A549 (cell line): Measurements from ENCODE around the gene RBCK1. TPM values are rescaled to one million over a fixed set of nuclear protein-coding genes. Genes with fewer than 3 reads are reported as not detected.

Experiments used
- ATAC-seq, 2 experiments: fragments of 200-7000 bp in 1 of 2; fragments of >200 bp in 1 of 2; cut with Nextera tagmentation in 1 of 2; cut with Tn5 transposase in 1 of 2; 3 replicates each; pipeline versions ENCODE4 v1.8.0 to v1.9.1; 2018 to 2020; ENCODE audit warnings: mild to moderate bottlenecking in 1 of 2, moderate library complexity in 1 of 2
- CTCF ChIA-PET: fragments of 300-600 bp; sonication (Branson Sonifier 250); formaldehyde crosslinking; extraction: SDS; loops from one replicate; lab custom pipeline; 2021; ENCODE audit warnings: antibody characterized with exemption, inconsistent platforms; lab: Yijun Ruan, JAX
- POLR2A ChIA-PET: fragments of 350-600 bp; formaldehyde crosslinking; extraction: SDS; loops from one replicate; lab custom pipeline; 2021; ENCODE audit warnings: antibody characterized with exemption, inconsistent platforms; lab: Yijun Ruan, JAX
- DNase-seq, 2 experiments: peaks; one replicate each; pipeline versions ENCODE4 v3.0.0 to v3.0.0-alpha.2; 2011 to 2016; ENCODE audit warnings: low read depth in 1 of 2, low spot score in 1 of 2
- FAIRE-seq: peaks from 2 replicates; lab custom pipeline; 2011; peaks lifted over from hg19 to GRCh38; lab: Jason Lieb, UNC
- H3K27ac ChIP-seq, 2 experiments: fragments of >200 bp; sonication (Bioruptor Twin); formaldehyde crosslinking; 3 replicates each; pipeline ENCODE4 v1.5.1; 2016 to 2017
- H3K4me1 ChIP-seq: fragments of >200 bp; sonication (Bioruptor Twin); formaldehyde crosslinking; 3 replicates; pipeline ENCODE4 v1.6.1; 2016
- H3K4me2 ChIP-seq: fragments of >200 bp; sonication (Bioruptor Twin); formaldehyde crosslinking; 3 replicates; pipeline ENCODE4 v1.6.1; 2016
- H3K4me3 ChIP-seq: fragments of >200 bp; sonication (Bioruptor Twin); formaldehyde crosslinking; 3 replicates; pipeline ENCODE4 v1.5.1; 2016
- H3K9me3 ChIP-seq: fragments of >200 bp; sonication (Bioruptor Twin); formaldehyde crosslinking; 3 replicates; pipeline ENCODE4 v1.6.1; 2016
- CBX2 ChIP-seq: fragments of 200-600 bp; sonication (generic); IDR thresholded peaks from 2 replicates; pipeline ENCODE4 v1.6.1; 2016; ENCODE audit warnings: low read depth, mild to moderate bottlenecking, borderline replicate concordance
- ESRRA ChIP-seq: fragments of 150-350 bp; IDR thresholded peaks from 2 replicates; pipeline ENCODE4 v1.6.1; 2014; ENCODE audit warnings: mild to moderate bottlenecking, low read length, borderline replicate concordance
- HEYL ChIP-seq: fragments of 250-450 bp; sonication (Bioruptor Pico); IDR thresholded peaks from 2 replicates; pipeline ENCODE4 v1.8.0; 2021; ENCODE audit warnings: mild to moderate bottlenecking, moderate library complexity
- HOXA7 ChIP-seq: fragments of 250-450 bp; sonication (Bioruptor Pico); IDR thresholded peaks from 2 replicates; pipeline ENCODE4 v1.5.0; 2020; ENCODE audit warnings: mild to moderate bottlenecking, moderate library complexity
- HOXB13 ChIP-seq: fragments of 250-450 bp; sonication (Bioruptor Pico); IDR thresholded peaks from 2 replicates; pipeline ENCODE4 v1.5.0; 2020; ENCODE audit warnings: low read depth, mild to moderate bottlenecking, moderate library complexity
- JUN ChIP-seq, 2 experiments: fragments of >200 bp; sonication (Bioruptor Twin); formaldehyde crosslinking; IDR thresholded peaks; 2 replicates in 1 of 2; 3 replicates in 1 of 2; pipeline ENCODE4 v1.6.1; 2016 to 2017
- KDM5A ChIP-seq: fragments of 200-600 bp; sonication (generic); IDR thresholded peaks from 2 replicates; pipeline ENCODE4 v1.6.1; 2016; ENCODE audit warnings: antibody characterized with exemption, mild to moderate bottlenecking
- POLR2AphosphoS2 ChIP-seq: conservative IDR thresholded peaks from 2 replicates; pipeline ENCODE4 v1.6.1; 2012; ENCODE audit warnings: low read length, improper control_type of control experiment, inconsistent platforms
- RARB ChIP-seq: fragments of 250-450 bp; sonication (Bioruptor Pico); IDR thresholded peaks from 2 replicates; pipeline ENCODE4 v1.8.0; 2021; ENCODE audit warnings: mild to moderate bottlenecking, moderate library complexity
- RNF2 ChIP-seq: fragments of 200-600 bp; sonication (generic); IDR thresholded peaks from 2 replicates; pipeline ENCODE4 v1.6.1; 2016; ENCODE audit warnings: low read depth, mild to moderate bottlenecking, antibody characterized with exemption, moderate library complexity, borderline replicate concordance
- SREBF2 ChIP-seq: fragments of 450-650 bp; IDR thresholded peaks from 2 replicates; pipeline ENCODE4 v1.6.1; 2014; ENCODE audit warnings: mild to moderate bottlenecking, moderate library complexity
- ZNF302 ChIP-seq: fragments of 250-450 bp; sonication (Bioruptor Pico); IDR thresholded peaks from 2 replicates; pipeline ENCODE4 v1.9.0; 2021; ENCODE audit warnings: inconsistent platforms, mild to moderate bottlenecking, moderate library complexity
- WGBS: methylation state at CpG from one replicate; pipeline ENCODE4 v1.1.6; 2017; ENCODE audit errors: missing lambda C conversion rate; 5-methylcytosine and 5-hydroxymethylcytosine counted together
- polyA plus RNA-seq, 4 experiments: library from polyadenylated mRNA; depleted of rRNA in 3 of 4; stranded (reverse); fragments of >200 nt; fragmentation: RNase III in 1 of 4; extraction: RNeasy Plus Mini Kit Qiagen cat#74134 plus additional on column Dnase treatment in 1 of 4; gene quantifications; 2 replicates in 3 of 4; 3 replicates in 1 of 4; pipeline ENCODE4 v1.2.3, GENCODE V29; 2011 to 2017
- TF ChIP-seq, protein P1 (sequence below): fragments of >200 bp; sonication (Bioruptor Twin); formaldehyde crosslinking; IDR thresholded peaks from 3 replicates; pipeline ENCODE4 v1.5.1; 2016
- TF ChIP-seq, protein P2 (sequence below): fragments of >200 bp; sonication (Bioruptor Twin); formaldehyde crosslinking; IDR thresholded peaks from 2 replicates; pipeline ENCODE4 v1.6.1; 2016
- TF ChIP-seq, protein P3 (sequence below): fragments of >200 bp; sonication (Bioruptor Twin); formaldehyde crosslinking; IDR thresholded peaks from 3 replicates; pipeline ENCODE4 v1.6.1; 2016
- TF ChIP-seq, protein P4 (sequence below): fragments of 450-650 bp; IDR thresholded peaks from 2 replicates; pipeline ENCODE4 v1.6.1; 2014; ENCODE audit warnings: antibody characterized with exemption

Gene RBCK1
- polyA plus RNA-seq, 2 of the 4 experiments (the other 2 are of a cell fraction), result 117 to 222 TPM

DNA sequence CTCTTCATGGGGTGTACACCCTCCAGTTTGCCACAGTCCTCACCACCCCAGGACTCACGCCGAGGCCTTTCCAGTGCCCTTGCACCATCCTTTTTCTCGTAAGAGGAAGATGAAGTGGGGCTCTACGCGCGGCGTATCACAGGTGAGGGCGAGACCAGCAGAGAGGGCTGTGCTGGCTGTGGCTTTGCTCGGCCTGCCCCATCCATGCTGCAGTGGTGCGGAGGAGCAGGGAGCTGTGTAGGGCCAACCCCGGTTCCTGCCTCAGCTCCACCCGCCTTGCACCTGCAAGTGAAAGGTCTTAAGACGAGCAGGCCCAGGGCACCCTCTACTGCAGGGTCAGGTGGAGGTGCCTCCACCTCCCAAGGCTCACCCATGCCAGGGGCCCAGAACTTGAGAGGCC, 24.1 kb downstream of the RBCK1 start (continued):
- TF ChIP-seq RARB, result no peak
- TF ChIP-seq, protein P1, sequence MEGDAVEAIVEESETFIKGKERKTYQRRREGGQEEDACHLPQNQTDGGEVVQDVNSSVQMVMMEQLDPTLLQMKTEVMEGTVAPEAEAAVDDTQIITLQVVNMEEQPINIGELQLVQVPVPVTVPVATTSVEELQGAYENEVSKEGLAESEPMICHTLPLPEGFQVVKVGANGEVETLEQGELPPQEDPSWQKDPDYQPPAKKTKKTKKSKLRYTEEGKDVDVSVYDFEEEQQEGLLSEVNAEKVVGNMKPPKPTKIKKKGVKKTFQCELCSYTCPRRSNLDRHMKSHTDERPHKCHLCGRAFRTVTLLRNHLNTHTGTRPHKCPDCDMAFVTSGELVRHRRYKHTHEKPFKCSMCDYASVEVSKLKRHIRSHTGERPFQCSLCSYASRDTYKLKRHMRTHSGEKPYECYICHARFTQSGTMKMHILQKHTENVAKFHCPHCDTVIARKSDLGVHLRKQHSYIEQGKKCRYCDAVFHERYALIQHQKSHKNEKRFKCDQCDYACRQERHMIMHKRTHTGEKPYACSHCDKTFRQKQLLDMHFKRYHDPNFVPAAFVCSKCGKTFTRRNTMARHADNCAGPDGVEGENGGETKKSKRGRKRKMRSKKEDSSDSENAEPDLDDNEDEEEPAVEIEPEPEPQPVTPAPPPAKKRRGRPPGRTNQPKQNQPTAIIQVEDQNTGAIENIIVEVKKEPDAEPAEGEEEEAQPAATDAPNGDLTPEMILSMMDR, result no peak

DNA sequence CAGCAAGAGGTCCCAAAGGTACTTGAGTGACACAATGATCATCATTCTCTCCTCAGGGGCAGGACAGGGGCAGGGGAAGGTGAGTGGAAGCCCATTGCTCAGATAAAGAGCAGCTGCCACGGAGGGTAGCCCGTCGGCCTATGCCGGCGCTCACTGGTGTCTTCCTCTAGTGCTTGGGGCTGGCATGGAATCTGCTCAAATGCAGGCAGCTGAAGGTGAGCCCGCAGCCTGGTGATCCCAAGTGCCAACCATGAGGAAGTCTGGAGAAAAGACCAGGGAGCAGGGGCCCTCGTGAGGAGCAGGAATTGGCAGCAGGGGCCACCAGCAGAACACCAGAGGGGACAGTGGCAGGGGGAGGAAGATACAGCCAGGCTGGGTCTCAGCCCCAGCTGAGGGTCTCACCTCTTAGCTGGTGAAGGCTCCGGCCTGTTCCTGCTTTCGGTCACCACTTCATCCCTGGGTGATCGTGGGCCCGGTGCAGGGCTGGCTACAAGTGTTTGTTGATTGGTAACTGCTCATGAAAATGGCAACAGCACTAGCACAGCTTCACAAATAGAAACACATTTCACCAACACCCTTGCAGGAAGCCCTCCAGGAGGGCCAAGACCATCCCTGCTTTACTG, 24.7 kb downstream of the RBCK1 start:
- no peaks in the 10 kb centered on the region for H3K9me3 ChIP-seq
- 95% methylated on average over 11 of the region's 11 CpGs for WGBS
- FAIRE-seq (no peak), ATAC-seq (no peak), DNase-seq (no peak)
- H3K4me3 ChIP-seq, result no peak overlapping the region
- H3K4me1 ChIP-seq, result peaks cover 16% of the 10 kb centered on the region
- TF ChIP-seq JUN (IDR thresholded peaks at IDR 0.05), result peak in 1 of 2 experiments; percentile 19; a peak in 1 of 5 replicates
- TF ChIP-seq HOXB13, result no peak
- ChIA-PET POLR2A (interaction anchor here (1.2 to 1.9 kb wide), 2 partner anchors 25 to 70 kb away, joined by 4 to 13 read pairs; no protein-coding TSS in a partner anchor), CTCF (interaction anchor here (0.6 to 28.5 kb wide), 21 partner anchors 11 to 306 kb away, joined by 3 to 1229 read pairs (median 20); partner anchors contain the start of genes NRSN2 and TRIB3)
- no peak overlapping the region for H3K4me2 ChIP-seq
- H3K27ac ChIP-seq, result peak overlapping the region in 1 of 2 experiments; percentile 73; a peak in 3 of 6 replicates

DNA sequence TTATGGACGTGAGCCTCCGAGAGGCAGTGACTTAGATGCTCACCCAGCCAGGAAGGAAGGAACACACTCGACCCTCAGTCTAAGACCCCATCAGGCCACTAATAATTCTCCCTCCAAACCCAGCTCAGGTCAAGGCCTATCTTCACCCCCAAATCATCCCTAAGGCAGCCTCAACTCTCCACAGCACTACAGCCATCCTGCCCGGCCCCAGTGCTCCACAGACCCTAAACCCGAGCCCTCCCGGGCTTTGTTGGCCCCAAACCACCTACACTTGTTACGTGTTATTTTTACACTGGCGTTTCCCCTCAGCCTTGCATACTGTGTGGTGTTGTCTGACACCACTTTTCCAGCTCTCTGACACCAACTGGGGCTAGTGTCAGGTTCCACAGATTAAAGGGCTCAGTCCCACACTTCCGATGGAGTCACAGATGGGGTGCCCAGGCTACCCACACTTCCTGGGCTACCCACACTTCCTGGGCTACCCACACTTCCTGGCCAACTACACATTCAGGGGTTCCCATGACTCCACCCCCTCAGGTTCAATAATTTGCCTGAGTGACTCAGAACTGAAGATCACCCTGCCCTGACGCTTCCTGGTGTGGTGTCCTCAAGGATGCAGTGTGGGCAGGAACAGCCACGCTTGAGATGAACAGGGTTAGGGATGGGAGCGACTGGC, 25.3 kb downstream of the RBCK1 start:
- no peak overlapping the region for H3K4me2 ChIP-seq
- no peak for ATAC-seq
- H3K9me3 ChIP-seq, result no peaks in the 10 kb centered on the region
- ChIA-PET POLR2A (interaction anchor here (1.2 kb wide), 1 partner anchor 26 kb away, joined by 4 read pairs; no protein-coding TSS in a partner anchor), CTCF (interaction anchor here (0.6 to 28.5 kb wide), 12 partner anchors 11 to 306 kb away, joined by 3 to 1229 read pairs (median 23); partner anchors contain the start of genes NRSN2 and TRIB3)
- H3K4me3 ChIP-seq, result no peak overlapping the region
- no peak for FAIRE-seq
- TF ChIP-seq POLR2AphosphoS2 (0 out of 2 replicates have a peak, but pooled peaks have one; percentile 22), ZNF302 (CRISPR knock-in tag) (no peak), JUN (IDR thresholded peaks at IDR 0.05) (0 out of 5 replicates have a peak, but pooled peaks of 1 of the 2 experiments have one; percentile 4), HOXA7 (CRISPR knock-in tag) (no peak), RARB (no peak)
- WGBS, result 85% methylated on average over 12 of the region's 12 CpGs
- no peak for DNase-seq
- H3K27ac ChIP-seq, result peak overlapping the region in 1 of 2 experiments; percentile 73; a peak in 3 of 6 replicates
- peaks cover 16% of the 10 kb centered on the region for H3K4me1 ChIP-seq

DNA sequence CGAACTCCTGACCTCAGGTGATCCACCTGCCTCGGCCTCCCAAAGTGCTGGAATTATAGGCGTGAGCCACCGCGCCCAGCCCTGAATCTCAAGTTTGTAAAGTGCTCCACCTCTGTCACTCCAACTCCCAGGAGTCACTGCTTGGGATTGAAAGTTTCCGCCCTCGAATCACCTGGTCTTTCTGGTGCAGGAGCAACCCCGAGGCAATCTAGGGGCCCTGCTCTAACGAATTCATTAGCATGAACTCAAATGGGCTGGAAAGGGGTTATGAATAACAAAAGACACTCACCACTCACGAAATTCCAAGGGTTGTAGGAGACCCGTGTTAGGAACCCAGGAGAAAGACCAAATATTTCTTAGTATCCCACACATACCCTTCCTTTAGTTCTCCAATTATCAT, 26.1 kb downstream of the RBCK1 start:
- CTCF ChIA-PET, result interaction anchor here (0.6 to 28.5 kb wide), 4 partner anchors 10 to 65 kb away, joined by 3 to 1229 read pairs (median 11); partner anchors contain the start of genes NRSN2 and TRIB3
- POLR2A ChIA-PET, result interaction anchor here (0.8 to 1.4 kb wide), 2 partner anchors 20 to 72 kb away, joined by 3 to 6 read pairs; no protein-coding TSS in a partner anchor
- no peak for ATAC-seq
- Histone ChIP-seq H3K27ac (no peak overlapping the region; a peak in 1 of 6 replicates), H3K4me1 (peaks cover 16% of the 10 kb centered on the region), H3K4me3 (no peak overlapping the region), H3K4me2 (no peak overlapping the region), H3K9me3 (no peaks in the 10 kb centered on the region)
- WGBS, result 88% methylated on average over 11 of the region's 11 CpGs
- TF ChIP-seq KDM5A (no peak), CBX2 (no peak)
- no peak for FAIRE-seq
- DNase-seq, result no peak

DNA sequence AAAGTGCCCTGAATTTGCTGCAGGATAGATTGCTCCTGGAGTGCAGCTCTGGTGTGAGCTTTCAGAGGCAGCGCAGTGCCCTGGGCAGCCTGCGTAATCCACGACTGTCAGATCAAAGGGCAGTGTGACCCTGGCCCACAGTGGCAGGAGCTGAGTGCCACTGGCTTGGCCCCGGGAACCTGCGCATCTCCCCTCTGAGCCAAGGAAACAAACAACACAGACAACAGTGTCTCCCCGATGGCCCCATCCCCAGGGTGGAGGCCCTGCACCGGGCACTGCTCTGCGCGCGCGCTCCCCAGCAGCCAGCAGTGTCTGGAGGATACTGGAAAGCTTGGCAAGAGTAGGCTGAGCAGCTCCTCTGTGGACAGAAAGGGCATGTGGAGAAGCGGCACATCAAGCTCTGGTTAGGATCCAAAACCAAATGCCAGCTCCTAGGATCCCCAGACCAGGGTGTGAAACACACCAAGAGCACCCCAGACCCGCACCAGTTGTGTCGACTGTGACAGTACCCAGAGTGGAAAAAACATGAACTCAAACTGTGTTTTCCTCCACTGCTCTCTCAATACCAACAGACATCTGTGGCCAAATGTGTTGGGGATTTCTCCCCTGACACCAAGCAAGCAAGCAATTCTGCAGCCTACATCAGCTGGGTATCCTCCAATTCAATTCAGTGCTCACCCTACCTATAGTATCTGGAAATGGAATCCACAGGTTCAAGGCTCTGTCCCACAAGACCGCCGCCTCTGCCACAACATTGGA, 26.7 kb downstream of the RBCK1 start:
- FAIRE-seq, result no peak
- Histone ChIP-seq H3K4me3 (no peak overlapping the region), H3K4me2 (no peak overlapping the region), H3K27ac (peak overlapping the region in 1 of 2 experiments; percentile 26; a peak in 2 of 6 replicates), H3K4me1 (peaks cover 16% of the 10 kb centered on the region), H3K9me3 (no peaks in the 10 kb centered on the region)
- POLR2A ChIA-PET, result interaction anchor here (0.8 to 1.4 kb wide), 2 partner anchors 21 to 72 kb away, joined by 3 to 6 read pairs; no protein-coding TSS in a partner anchor
- DNase-seq, result no peak
- 0 out of 6 replicates have a peak, but pooled peaks of 1 of the 2 experiments have one; percentile 6 for ATAC-seq
- CTCF ChIA-PET, result interaction anchor here (0.6 to 28.5 kb wide), 6 partner anchors 9 to 104 kb away, joined by 3 to 1229 read pairs (median 4); partner anchors contain the start of genes NRSN2 and TRIB3
- 88% methylated on average over 16 of the region's 16 CpGs for WGBS
- TF ChIP-seq, protein P2, sequence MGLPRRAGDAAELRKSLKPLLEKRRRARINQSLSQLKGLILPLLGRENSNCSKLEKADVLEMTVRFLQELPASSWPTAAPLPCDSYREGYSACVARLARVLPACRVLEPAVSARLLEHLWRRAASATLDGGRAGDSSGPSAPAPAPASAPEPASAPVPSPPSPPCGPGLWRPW, result no peak
- TF ChIP-seq, protein P3, sequence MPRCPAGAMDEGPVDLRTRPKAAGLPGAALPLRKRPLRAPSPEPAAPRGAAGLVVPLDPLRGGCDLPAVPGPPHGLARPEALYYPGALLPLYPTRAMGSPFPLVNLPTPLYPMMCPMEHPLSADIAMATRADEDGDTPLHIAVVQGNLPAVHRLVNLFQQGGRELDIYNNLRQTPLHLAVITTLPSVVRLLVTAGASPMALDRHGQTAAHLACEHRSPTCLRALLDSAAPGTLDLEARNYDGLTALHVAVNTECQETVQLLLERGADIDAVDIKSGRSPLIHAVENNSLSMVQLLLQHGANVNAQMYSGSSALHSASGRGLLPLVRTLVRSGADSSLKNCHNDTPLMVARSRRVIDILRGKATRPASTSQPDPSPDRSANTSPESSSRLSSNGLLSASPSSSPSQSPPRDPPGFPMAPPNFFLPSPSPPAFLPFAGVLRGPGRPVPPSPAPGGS, result no peak
- no peak for TF ChIP-seq SREBF2
- TF ChIP-seq, protein P4, sequence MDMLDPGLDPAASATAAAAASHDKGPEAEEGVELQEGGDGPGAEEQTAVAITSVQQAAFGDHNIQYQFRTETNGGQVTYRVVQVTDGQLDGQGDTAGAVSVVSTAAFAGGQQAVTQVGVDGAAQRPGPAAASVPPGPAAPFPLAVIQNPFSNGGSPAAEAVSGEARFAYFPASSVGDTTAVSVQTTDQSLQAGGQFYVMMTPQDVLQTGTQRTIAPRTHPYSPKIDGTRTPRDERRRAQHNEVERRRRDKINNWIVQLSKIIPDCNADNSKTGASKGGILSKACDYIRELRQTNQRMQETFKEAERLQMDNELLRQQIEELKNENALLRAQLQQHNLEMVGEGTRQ, result no peak
- no peak for TF ChIP-seq ESRRA
- TF ChIP-seq RNF2, result no peak
- TF ChIP-seq HEYL (CRISPR knock-in tag), result no peak
